ENCODE measurements around the gene PPM1G.

- TF ChIP-seq CTCF (IDR thresholded peaks at IDR 0.05) = no peak
- no peak for TF ChIP-seq POLR2A (IDR thresholded peaks at IDR 0.05)
Measured at GRCh38 chr2:27372937-27373336, 36.5 kb downstream of the PPM1G start.
